Activated CD4-positive, alpha-beta T cell treated with anti-CD3 and anti-CD28 coated beads for 48 hours (primary cell): ENCODE measurements around the gene PRKCE.
A peak's percentile ranks its signal among the peaks of the same experiment; 100 is the strongest.

ENCODE experiments used
- DNase-seq: peaks from one replicate; pipeline ENCODE4 v3.0.0-alpha.2; 2020

The PRKCE gene

DNA sequence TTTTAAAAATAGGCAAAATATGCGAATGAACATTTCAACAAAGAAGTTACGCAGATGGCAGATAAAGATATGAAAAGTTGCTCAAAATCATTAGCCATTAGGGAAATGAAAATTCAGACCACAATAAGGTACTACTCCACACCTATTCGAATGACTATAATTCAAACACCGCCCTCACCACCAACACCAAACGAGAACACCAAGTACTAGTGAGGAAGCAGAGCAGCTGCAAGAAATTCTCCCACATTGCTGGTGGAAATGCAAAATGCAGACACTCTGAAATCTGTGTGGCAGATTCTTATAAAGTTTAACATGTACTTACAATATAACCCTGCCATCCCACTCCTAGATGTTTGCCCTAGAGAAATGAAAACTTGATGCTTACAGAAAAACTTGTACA lies 17.3 kb upstream of the PRKCE start:
- DNase-seq: no peak

DNA sequence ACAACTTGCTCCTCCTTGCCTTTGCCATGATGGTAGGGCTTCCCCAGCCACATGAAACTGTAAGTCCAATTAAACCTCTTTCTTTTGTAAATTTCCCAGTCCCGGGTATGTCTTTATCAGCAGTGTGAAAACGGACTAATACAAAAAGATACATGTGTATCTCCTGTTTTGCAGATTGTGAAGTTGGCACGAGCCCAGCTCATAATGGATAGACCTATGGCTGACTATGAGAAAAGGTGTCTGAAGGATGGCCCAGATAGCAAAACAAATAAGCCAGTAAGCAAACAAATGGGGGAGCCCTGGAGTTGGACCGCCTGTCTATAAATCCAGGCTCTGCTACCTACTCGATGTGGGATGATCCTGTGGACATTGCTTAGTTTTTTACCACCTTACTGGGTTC lies 15.5 kb upstream of the PRKCE start:
- DNase-seq: no peak

DNA sequence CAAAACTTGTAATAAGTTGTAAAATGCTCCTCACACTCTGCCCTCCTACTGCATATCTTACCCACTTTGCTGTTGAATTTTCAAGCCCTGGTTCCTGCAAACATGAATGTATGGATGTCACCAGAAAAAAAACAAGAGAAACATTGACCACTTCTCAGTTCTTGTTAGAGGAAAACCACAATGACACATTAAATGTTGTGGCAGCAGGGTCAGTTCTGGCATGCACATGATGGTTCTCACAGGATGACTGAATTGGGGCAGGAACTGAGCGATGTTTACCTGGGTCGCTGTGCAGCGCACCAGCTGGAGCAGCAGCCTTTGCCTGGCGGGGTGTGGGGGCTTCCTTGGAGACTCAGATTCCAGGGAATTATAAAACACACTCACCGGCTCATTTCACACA lies 14.0 kb upstream of the PRKCE start:
- no peak for DNase-seq

DNA sequence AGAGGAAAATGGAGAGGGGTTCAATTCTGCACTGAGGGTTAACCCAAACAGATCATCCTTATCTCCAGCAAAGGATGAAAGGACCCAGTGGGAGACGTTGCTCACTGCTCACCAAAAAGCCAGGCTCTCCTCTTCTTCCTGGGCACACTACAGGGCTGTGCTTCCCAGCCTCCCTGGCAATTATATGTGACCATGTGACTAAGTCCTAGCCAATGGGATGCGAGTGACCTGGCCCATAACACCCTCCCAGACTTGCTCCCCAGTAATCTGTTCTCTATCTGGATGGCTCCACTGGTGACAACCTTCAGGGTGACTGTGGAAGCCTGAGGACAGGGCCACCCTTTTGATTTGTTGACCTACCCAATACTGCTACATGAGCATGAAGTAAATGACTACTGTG lies 10.9 kb upstream of the PRKCE start:
- DNase-seq: no peak

DNA sequence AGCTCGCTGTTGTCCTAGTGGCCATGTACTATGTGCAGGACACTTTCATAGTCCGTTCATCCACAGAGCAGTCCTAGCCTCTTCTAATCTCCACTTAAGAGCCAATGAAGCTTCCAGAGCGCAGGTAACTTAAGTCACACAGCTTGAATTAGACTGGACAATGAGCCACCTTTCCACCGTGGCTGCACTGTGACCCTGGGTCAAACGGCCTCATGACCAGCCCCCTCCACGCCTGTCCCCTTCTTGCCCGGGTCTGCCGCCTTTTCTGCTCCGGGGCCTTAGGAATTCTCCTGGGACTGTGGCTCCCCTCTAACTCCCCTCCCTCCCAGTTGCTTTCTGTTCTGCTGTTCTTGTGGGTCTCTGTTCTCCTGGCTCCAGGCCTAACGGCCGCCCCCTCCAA lies 8.4 kb upstream of the PRKCE start:
- no peak for DNase-seq

DNA sequence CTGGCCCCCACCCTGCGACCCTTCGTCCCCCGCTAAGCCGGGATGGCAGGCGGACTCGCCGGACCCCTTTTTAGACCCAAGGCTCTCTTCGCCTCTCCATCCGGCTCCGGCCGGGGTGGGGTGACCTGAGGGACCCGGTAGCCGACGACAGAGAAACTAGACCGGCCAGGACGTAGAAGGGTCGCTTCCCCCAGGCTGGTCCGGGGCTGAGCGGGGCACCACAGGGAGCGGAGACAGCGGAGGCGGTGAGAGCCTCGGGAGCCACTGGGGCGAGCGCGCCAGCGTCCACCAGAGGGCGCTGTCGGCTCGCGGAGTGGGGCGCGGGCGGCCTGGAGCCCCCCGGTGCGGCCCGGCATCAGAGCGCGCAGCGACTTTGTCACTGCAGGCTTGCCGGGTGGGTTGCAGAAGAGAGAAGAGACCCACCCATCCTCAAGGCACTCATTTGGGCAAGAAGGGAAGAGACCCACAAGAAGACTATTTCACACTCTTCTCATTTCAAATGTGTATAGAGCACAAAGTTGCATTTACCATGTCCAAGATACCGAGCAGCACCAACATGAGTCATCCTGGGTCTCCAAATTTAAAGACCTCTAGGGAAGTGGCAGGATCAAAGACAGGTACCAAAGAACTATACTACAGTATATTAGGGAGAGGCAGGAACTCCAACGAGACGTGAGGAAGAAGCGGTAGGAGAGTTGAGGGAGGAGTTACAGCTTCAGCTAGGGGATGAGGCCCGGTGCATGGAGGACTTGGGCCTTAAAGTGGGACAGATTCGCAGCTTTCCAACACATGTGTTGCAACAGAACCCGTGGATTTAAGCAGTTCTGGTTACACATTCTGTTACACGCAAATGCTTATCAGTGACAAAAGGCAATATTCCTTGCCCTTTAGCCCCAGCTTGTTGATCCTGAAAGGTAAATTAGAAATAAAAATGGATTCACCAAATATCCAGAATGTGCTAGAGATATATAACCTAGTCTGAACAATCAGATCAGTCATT lies 7.6 kb upstream of the PRKCE start:
- DNase-seq: peak; percentile 78

DNA sequence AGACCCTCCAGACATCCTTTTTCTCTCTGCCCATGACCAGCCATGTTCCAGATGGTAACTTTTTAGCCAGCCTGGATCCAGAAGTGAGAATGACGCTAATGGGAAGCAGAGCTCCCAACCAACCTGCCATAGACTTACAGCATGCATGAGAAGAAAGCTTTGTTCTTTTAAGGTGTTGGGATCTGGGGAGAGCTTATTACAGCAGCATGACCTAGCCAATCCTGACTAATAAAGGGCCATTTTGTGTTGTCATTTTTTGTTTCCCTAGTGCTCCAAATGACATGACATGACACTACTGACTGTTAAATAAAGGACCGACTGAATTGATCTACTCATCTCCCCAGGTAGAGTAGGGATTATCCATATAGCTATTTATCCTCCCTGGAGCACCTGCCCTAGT lies 5.2 kb upstream of the PRKCE start:
- no peak for DNase-seq

DNA sequence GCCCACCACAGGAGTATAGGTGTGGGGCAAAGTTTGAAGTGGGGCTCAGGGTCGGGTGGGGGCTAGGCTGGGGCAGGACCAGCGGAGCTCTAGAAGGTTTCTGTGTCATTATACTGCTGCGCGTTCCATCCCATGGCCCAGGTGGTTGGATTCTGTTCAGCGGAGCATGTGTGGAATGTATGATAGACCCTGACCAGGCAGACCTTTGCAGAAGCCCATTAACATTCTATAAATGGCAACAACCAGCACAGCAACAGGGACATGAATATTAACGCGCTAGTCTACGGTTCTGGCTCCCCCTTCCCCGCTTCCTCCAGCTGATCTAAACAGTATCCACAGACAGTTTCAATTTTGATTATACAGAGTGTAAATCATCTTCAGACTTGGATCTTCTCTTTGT lies 4.1 kb upstream of the PRKCE start:
- DNase-seq: no peak

DNA sequence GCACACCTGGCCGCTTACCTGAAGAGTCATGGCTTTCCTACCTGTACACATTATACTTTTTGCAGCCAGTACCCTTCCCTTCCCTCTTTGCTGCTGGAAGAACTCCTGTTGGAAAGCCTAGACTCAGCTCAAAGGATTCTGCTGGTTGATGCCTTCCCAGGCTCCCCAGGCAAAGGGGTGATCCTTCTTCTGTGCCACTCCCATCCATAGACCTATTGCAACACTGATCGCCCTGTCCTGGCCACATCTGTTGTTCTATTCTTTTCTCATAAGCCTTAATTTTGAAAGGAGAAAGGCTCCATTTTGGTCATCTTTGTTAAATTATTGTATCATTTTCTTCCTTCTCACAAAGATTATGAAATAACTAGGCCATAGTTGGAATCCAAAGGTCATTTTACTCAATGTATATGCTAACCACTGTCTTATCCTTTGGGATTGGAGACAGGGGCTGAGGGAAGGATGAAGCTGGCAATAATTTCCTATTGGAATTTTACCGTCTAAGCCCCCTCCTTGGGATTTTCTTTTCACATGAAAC lies 3.4 kb upstream of the PRKCE start:
- DNase-seq: no peak

DNA sequence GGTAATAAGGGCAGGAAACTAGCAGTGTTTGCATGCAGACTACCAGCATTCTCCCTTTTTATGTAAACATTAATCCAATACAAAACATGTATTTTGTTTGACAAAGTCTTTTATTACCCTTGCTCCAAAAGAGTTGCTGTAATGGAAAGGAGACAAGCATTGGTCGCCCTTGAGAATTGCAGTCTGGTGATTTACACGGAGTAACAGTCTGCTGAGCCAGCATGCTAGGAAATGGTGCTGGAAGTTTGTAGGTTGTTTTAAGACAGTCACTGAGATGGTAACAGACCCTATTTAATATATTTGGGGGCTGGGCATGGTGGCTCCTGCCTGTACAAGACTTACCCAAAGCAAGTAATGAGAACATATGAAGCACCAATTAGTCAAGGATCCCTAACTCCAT lies 2.8 kb upstream of the PRKCE start:
- no peak for DNase-seq

DNA sequence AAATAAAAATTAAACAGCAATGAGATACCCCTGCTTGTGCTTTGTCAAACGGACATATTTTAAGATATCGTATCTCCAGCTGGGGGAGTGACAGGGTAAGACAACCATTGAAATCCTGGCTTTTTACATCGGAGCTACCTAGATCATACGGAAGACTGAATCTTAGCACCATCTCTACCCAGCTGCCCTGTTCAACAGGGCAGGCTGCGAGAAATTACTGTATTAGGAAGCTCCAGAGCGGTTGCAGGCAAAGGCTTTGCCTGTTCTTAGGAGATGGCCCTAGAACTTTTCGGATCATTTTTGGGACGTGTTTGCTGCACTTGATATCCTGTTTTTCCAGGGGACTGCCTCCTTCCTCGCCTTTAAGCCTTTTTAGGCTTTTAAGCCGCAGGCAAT lies 2.0 kb upstream of the PRKCE start:
- no peak for DNase-seq

DNA sequence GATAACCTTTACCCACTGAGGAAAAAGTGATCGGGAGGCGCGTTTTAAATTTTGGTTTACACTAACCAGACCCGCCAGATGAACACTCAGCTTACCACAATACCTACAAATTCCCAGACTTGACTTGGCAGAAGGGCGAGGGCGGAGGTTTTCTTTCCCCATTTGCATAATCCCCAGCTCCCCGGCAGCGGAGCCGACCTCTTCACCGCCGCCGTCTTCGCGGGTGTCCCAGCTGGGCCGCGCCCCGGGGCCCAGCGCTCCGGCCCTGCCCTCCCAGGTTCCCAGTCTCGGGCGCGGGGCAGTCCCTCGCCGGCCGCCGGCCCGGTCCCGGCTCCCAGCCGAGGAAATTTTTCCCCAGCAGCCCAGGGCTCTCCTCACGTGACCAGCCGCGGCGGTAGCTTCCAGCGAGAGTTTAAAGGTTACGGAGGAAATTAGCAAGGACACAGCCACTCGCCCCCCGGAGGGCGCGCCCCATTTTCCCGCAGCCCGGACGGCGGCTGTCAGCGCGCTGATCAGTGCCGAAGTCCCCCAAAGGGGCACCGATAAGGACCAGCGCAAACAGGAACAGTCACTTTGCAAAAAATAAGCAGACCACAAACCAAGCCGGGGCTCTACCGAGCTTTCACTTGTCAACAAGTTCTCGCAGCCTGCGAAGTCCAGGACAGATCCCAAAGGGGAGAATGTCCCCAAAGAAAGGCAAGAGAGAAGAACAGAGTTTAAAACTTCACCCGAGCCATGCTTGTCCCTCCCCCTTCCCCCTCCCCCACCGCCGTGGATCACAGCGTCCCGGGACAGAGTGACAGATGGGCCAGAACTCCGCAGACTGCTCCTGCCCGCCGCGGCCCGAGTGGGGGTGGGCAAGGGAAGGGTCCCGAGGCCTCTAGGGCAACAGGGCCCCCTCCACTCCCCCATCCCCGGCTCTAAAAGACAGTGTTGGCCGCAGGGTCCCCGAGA lies 1.3 kb upstream of the PRKCE start:
- DNase-seq: peak; percentile 64

DNA sequence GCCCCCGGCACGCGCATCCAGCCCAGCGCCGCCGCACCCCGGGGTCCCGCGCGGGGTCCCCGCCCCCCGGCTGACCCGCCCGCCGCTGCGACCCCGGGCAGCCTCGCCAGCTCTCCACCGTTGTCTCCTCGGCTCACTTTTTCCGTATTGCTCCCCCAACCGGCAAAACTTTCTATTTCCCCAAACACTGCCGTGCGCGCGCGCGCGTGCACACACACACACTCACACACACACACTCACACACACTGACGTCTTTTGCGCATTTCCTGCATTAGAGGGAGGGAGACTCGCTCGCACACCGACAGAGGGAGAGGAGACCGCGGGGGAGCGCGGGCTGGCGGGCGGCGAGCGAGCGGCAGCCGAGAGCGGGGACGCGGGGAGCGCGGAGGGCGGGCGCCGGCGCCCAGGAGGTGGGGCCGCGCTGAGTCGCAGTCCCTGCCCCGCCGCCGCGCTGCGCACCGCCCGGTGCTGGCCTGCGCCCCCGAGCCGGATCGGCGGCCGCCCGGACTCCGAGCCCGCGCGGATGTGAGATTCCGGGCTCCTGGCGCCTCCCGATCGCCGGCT lies 542 bp upstream of the PRKCE start:
- peak; percentile 91 for DNase-seq

DNA sequence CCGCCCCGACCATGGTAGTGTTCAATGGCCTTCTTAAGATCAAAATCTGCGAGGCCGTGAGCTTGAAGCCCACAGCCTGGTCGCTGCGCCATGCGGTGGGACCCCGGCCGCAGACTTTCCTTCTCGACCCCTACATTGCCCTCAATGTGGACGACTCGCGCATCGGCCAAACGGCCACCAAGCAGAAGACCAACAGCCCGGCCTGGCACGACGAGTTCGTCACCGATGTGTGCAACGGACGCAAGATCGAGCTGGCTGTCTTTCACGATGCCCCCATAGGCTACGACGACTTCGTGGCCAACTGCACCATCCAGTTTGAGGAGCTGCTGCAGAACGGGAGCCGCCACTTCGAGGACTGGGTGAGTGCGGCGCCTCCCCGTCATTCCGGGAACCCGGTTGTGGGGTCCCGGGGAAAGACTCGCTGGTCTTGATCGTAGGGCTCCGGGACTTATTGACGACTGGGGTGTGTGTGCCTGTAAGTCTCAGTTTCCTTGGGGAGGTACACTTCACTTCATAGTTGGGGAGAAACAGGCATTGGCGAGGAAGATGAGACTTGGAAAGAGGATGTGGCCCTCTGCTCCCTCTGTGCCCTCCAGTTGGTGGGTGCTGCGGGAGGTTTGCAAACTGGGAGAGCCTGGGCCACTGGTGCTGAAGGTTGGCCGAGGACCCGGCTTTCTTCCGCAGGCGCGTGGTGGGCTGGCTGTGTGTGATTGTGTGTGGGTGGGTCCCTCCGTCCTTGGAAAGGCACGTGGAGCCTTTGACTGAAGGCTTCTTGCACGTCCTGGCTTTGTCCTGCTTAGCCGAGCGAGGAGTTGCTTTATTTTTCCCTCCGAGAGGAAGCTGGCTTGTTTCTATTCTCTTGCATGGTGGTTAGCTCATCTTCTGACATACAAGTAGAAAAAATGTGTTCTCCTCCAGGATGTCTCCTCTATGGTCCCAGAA lies 886 bp downstream of the PRKCE start:
- peak; percentile 40 for DNase-seq

DNA sequence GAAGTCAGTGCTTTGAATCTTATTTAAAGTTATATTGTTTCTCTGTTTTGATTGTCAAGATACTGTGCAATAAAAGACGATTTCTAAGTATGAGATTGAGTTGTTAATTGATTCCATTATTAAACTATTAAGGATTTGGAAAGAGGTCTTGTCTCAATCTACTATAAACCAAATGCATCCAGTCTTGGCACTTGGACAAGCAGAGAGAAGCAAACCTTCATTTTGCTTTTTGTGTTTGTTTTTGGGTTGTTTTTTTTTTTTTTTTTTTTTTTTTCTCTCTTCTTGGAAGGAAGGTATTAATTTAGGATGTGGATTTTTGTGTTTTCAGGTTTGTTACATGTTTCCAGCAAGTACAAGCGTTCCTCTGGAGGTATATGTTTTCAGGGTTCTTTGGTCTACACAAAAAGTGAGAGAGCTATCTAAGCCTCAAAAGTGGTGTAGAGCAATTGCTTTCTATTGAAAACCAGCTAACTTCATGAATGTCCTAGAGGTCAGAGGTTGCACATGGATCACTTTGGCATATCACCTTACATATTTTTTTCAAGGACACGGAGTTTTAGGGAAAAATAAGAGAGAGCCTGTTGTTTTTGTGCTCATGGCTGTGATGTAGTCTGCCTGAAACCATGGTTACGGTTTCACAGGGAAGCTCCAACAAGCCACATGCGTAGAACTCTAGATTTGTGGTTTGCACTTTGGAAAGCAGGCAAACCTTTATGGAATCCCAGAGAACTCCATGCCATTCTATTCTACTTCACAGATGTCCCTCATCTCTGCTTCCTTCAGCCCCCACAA lies 1.8 kb downstream of the PRKCE start:
- no peak for DNase-seq

DNA sequence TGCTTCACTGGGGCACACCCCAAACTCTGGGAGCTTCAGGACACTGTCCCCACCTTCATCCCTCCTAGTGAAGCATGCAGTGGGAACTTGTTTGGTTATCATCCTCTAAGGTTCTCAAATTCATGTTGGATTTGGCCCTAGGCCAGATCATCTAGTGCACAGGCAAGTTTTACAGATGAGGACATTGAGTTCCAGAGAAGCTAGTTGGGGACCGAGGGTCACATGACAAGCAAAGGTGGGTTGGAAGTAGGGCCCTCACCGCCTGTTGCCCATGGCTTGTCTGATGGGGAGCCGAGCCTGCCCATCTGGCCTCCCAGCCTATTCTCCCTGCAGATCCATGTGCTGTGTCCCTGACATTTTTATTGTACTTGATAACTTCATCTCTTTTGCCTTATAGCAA lies 2.8 kb downstream of the PRKCE start:
- no peak for DNase-seq

DNA sequence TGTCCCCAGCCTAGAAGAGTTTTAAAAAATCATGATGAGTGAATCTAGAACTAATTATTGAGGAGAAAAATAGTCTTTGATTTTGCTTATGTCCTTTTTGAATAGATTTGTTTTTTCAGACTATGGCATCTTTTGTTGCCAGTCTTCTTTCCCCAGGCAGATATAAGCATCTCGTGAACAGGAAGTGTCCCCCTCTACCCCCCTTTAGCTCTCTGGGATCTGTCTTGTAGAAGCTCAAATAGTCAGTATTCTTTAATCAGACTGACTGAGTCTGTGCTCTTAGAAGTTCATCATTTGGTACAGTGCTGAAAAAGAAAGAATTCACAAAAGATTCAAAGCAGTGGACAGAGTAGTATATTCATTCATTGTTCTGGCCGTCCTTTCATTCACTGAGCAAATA lies 10.4 kb downstream of the PRKCE start:
- DNase-seq: no peak

DNA sequence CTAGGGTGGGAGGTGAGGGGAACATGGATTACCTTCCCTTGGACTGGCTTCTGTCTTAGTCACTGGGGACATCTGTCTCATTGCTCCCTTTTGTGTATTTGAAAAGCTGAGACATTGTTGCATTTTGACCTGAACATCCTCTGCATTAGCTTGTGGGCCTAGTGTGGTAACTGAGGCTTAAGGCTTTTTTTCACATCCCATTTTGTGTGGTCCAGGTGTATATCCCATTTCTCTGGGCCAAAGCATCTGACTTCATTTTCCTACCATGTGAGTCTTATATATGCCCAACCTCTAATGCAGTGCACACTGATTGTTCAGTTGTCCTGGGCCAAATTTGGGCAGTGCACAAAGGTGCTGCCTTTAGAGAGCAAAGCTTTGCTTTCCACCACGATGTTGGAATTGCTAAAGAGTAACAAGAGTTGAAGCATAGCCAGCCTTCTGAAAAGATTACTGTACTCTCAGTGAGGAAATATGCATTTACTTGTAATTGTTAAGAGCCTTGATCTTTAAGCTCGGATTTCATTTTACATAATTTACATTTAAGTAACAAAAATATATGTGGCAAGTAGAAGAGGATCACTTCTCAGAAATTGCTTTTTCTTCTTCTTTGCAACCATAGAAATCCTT lies 13.3 kb downstream of the PRKCE start:
- no peak for DNase-seq

DNA sequence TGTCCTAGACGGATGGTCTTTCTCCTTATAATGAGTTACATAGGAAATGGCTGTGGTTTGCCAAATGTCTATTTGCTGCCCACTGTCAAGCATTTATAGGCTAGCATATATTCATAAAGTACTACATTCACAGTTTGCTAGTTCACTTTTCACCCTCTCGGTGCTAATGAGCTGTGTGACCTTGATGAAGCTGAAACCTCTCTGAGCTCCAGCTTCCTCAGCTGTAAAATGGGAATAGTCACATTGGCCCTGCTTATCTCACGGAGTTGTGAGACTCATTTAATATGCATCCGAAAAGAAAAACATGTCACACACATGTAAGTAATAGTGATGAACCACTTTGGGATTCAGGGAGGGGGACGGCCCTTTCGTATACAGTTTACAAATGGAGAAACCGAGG lies 17.0 kb downstream of the PRKCE start:
- DNase-seq: no peak

DNA sequence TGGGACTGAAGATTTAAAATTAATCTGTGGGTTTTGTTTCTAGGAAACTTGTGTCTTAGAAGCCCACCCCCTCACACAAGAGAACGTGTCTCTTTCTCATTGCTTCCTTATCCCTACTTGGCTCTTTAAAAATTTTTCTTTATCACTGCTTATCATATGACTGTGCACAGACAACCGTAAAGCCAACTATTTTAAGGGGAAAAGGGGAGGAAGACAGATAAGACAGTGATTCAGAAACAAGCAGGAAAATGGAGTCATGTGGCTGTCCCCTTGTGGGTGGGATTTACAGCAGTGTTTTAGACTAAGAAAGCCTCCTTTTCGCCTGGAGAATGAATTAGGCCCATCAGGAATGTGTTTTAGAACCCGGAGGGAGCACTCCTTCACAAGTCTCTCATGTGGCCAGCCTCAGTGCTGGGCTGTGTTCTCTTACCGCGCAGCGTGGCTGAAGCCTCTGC lies 17.6 kb downstream of the PRKCE start:
- DNase-seq: no peak

DNA sequence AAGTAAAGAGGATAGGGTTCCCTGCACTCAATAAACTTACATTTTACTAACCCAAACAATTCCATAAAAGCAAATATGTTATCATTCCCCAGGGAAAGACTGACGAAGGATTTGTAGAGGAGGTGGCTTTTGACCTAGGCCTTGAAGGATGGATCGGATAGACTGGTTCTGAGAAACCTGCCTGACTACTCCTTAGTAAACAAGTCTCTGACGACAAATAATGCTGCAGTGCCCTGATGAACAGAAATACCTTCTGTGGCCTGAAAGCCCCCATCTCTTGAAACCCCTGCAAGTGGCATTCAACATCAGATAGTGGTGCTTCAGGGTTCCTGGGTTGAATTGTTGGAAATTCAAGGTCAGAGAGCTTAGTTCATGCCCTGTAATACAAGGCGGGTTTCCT lies 19.2 kb downstream of the PRKCE start:
- DNase-seq: no peak
